Small intestine (tissue), 7 donors: ENCODE data around the gene CALM1. TPM values are rescaled to one million over a fixed set of nuclear protein-coding genes. Genes with fewer than 3 reads are reported as not detected.

ENCODE experiments used
- DNase-seq, 2 donors: peaks; one replicate each; pipeline versions ENCODE4 v3.0.0 to v3.0.0-alpha.2; 2013
- FAIRE-seq: peaks from 2 replicates; lab custom pipeline; 2012; peaks lifted over from hg19 to GRCh38; lab: Jason Lieb, UNC
- H3K27ac ChIP-seq, 3 donors: one replicate each; pipeline ENCODE4 v1.5.1; 2013; ENCODE audit warnings: low read length in 2 of 3, mild to moderate bottlenecking in 2 of 3, control low read depth in 1 of 3, inconsistent platforms in 1 of 3, low read depth in 1 of 3, moderate library complexity in 1 of 3
- H3K27me3 ChIP-seq, 3 donors: one replicate each; pipeline ENCODE4 v1.6.1; 2013; ENCODE audit warnings: low read length in 3 of 3, inconsistent platforms in 1 of 3; ENCODE audit not compliant: control insufficient read depth in 3 of 3, insufficient read depth in 3 of 3
- H3K36me3 ChIP-seq, 3 donors: one replicate each; pipeline ENCODE4 v1.6.1; 2013; ENCODE audit warnings: low read length in 3 of 3, inconsistent platforms in 1 of 3, low read depth in 1 of 3, mild to moderate bottlenecking in 1 of 3, moderate library complexity in 1 of 3; ENCODE audit not compliant: control insufficient read depth in 3 of 3, insufficient read depth in 2 of 3
- H3K4me1 ChIP-seq, 3 donors: one replicate each; pipeline ENCODE4 v1.6.1; 2013; ENCODE audit warnings: low read length in 2 of 3, inconsistent platforms in 1 of 3, low read depth in 1 of 3, mild to moderate bottlenecking in 1 of 3, moderate library complexity in 1 of 3; ENCODE audit not compliant: control insufficient read depth in 3 of 3, insufficient read depth in 2 of 3
- H3K4me3 ChIP-seq, 3 donors: one replicate each; pipeline ENCODE4 v1.5.1; 2013; ENCODE audit warnings: low read length in 3 of 3, control low read depth in 1 of 3, inconsistent platforms in 1 of 3, low read depth in 1 of 3, mild to moderate bottlenecking in 1 of 3, moderate library complexity in 1 of 3
- H3K9me3 ChIP-seq, 2 donors: one replicate each; pipeline ENCODE4 v1.6.1; 2013; ENCODE audit warnings: low read depth in 1 of 2, low read length in 1 of 2; ENCODE audit not compliant: control insufficient read depth in 2 of 2, insufficient read depth in 1 of 2
- WGBS, 3 donors: extraction: QIAGEN DNeasy Blood & Tissue Kit; methylation state at CpG; one replicate each; pipeline ENCODE4 v1.1.7; 2013; 5-methylcytosine and 5-hydroxymethylcytosine counted together
- polyA plus RNA-seq, 4 donors: library from polyadenylated mRNA; stranded (reverse) in 3 of 4; unstranded in 1 of 4; fragments of 200-250 nt in 3 of 4; fragments of 120-200 nt in 1 of 4; gene quantifications; one replicate each; pipeline versions ENCODE4 v1.2.1 to v1.2.3, GENCODE V29; 2013
- donor health status: healthy with polysubstance abuse.
- donor health status: control.
- donor health status: control.
- donor health status: Bipolar disorder and iron deficiency.
- donor health status: healthy.

CALM1 gene
- polyA plus RNA-seq, 4 donors, result 596 to 1,791 (median 921) TPM

DNA sequence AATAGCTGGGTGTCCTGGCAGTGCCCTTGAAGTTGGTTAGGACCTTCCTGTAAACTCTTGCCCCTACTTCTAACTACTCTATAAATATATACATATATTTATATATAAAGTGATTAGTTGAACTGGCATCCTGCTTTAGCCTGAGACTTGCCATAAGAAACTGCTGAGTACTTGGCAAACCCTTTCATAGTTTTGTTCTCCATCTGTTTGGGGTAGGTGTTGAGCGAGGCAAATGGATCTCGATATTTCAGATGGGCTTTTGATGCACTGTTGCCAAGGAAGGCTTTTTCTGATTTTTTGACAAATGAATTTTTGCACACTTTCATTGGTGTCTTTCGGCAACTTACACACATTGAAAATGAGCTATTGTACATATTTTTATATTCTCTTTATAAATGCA, 10.4 kb downstream of the CALM1 start:
- no peak overlapping the region for H3K4me3 ChIP-seq
- H3K4me1 ChIP-seq, result peaks cover 0 to 3% (median 0%) of the 10 kb centered on the region in 3 donors
- H3K36me3 ChIP-seq, result peaks cover 15 to 29% (median 22%) of the 10 kb centered on the region in 3 donors
- H3K27me3 ChIP-seq, result no peaks in the 10 kb centered on the region
- no peak overlapping the region for H3K27ac ChIP-seq
- H3K9me3 ChIP-seq, result no peaks in the 10 kb centered on the region
- DNase-seq, result no peak
- FAIRE-seq, result no peak
- WGBS, 3 donors, result 93 to 96% (median 94%) methylated on average over 3 of the region's 3 CpGs

DNA sequence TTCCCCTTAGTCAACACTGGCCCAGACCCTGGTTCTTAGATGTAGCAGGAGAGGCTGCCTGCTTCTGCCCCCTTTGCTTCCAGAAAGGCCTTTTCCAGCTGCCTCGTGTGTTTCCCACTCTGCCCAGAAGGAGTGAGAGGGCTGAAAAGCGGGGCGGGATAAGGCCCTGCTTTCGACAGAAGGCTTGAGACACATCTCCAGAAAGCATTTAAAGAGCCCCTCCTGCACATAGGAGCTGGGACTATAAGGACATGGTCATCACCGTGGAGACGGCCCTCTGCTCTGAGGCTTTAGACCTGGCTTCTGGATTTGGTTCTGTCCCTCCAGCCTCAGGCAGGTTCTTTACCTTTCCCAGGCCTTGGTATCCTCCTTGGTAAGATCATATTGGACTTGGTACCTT, 11.9 kb downstream of the CALM1 start:
- H3K36me3 ChIP-seq, result peaks cover 6 to 22% (median 10%) of the 10 kb centered on the region in 3 donors
- DNase-seq (no peak), FAIRE-seq (no peak)
- no peaks in the 10 kb centered on the region for H3K9me3 ChIP-seq
- peaks cover 0 to 3% (median 0%) of the 10 kb centered on the region in 3 donors for H3K4me1 ChIP-seq
- no peaks in the 10 kb centered on the region for H3K27me3 ChIP-seq
- H3K4me3 ChIP-seq, result no peak overlapping the region
- WGBS, 3 donors, result 74 to 77% (median 76%) methylated on average over 6 of the region's 6 CpGs
- peak overlapping the region; percentile 58 to 76 (median 63) for H3K27ac ChIP-seq

GRCh38 chr14:90409209-90409730, 12.4 kb downstream of the CALM1 start:
- Histone ChIP-seq H3K27ac (peak overlapping the region; percentile 58 to 76 (median 63)), H3K4me1 (peaks cover 0 to 3% (median 0%) of the 10 kb centered on the region in 3 donors), H3K4me3 (no peak overlapping the region), H3K36me3 (peaks cover 3 to 22% (median 9%) of the 10 kb centered on the region in 3 donors), H3K9me3 (no peaks in the 10 kb centered on the region), H3K27me3 (no peaks in the 10 kb centered on the region)
- WGBS, 3 donors, result 19 to 30% (median 30%) methylated on average over 5 of the region's 5 CpGs
- no peak for FAIRE-seq
- peak; percentile 33 to 52 for DNase-seq

DNA sequence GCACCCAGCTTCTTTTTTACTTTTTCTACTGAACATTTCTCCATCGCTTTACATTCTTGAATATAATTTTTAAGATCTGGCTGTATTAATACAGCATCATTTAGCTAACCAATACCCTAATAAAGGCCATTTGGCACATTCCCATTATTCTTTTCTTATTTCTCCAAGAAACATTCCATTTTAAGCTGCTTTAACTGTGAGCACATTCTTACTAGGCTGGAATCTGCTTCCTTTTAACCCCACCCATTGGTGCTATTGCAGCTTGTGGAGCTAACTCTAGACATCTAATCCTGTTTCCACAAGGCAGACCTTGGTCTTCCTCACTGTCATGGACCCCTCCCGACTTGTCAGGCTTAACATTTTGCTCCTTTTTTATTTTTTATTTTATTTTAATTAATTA, 15.2 kb downstream of the CALM1 start:
- no peaks in the 10 kb centered on the region for H3K9me3 ChIP-seq
- peaks cover 0 to 4% (median 0%) of the 10 kb centered on the region in 3 donors for H3K36me3 ChIP-seq
- H3K4me3 ChIP-seq, result no peak overlapping the region
- DNase-seq (no peak), FAIRE-seq (no peak)
- no peaks in the 10 kb centered on the region for H3K27me3 ChIP-seq
- peaks cover 0 to 3% (median 0%) of the 10 kb centered on the region in 3 donors for H3K4me1 ChIP-seq
- 85 to 91% (median 89%) methylated on average over 2 of the region's 2 CpGs for WGBS, 3 donors
- H3K27ac ChIP-seq, result no peak overlapping the region

DNA sequence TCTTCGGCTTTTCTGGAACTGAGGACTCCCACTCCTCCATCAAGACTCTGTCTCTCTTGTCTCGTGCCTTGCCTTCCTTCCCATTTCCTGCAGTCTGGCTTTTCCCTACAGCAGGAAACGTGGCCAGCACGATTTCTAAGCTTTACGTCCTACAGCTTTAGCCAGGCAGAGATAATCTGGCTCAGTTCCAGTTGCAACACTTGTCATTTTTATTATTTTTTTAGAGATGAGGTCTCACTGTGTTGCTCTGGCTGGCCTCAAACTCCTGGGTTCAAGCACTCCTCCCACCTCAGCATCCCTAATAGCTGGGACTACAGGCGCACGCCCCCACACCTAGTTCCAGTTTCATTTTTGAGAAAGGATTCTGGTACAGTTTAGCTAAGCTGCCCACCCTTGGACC, 19.9 kb downstream of the CALM1 start:
- H3K9me3 ChIP-seq, result peaks cover 0 to 3% of the 10 kb centered on the region in 2 donors
- DNase-seq (no peak), FAIRE-seq (no peak)
- no peaks in the 10 kb centered on the region for H3K36me3 ChIP-seq
- WGBS, 3 donors, result 43% methylated on average over 7 of the region's 7 CpGs
- H3K4me3 ChIP-seq, result no peak overlapping the region
- no peaks in the 10 kb centered on the region for H3K27me3 ChIP-seq
- no peak overlapping the region for H3K27ac ChIP-seq
- no peaks in the 10 kb centered on the region for H3K4me1 ChIP-seq

DNA sequence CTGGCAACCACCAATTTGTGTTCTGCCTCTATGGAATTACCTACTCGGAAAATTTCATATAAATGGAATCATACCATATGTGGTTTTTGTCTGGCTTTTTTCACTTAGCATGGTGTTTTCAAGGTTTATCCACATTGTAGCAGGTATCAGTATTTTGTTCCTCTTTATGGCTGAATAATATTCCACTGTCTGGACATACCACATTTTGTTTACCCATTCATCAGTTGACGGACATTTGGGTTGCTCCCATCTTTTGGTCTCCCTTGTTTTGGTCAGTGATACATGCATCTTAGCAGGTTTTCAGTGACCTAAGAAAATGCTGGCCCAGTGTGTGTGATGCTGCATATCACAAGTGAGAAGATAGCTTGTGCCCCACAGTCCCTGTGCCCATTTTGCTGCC, 21.2 kb downstream of the CALM1 start:
- DNase-seq (no peak), FAIRE-seq (no peak)
- Histone ChIP-seq H3K4me1 (no peaks in the 10 kb centered on the region), H3K27ac (no peak overlapping the region), H3K9me3 (peaks cover 0 to 3% of the 10 kb centered on the region in 2 donors), H3K36me3 (no peaks in the 10 kb centered on the region), H3K4me3 (no peak overlapping the region), H3K27me3 (no peaks in the 10 kb centered on the region)
- WGBS, 3 donors, result 95 to 98% (median 98%) methylated on average over 2 of the region's 2 CpGs

GRCh38 chr14:90419200-90419599, 22.4 kb downstream of the CALM1 start:
- Histone ChIP-seq H3K27ac (peak overlapping the region in 2 of 3 donors; percentile 6 to 27), H3K4me3 (no peak overlapping the region), H3K36me3 (no peaks in the 10 kb centered on the region), H3K9me3 (peaks cover 0 to 3% of the 10 kb centered on the region in 2 donors), H3K4me1 (no peaks in the 10 kb centered on the region), H3K27me3 (no peaks in the 10 kb centered on the region)
- WGBS, 3 donors, result 11 to 38% (median 30%) methylated on average over 12 of the region's 12 CpGs
- DNase-seq, result peak; percentile 49 to 50
- FAIRE-seq, result no peak

DNA sequence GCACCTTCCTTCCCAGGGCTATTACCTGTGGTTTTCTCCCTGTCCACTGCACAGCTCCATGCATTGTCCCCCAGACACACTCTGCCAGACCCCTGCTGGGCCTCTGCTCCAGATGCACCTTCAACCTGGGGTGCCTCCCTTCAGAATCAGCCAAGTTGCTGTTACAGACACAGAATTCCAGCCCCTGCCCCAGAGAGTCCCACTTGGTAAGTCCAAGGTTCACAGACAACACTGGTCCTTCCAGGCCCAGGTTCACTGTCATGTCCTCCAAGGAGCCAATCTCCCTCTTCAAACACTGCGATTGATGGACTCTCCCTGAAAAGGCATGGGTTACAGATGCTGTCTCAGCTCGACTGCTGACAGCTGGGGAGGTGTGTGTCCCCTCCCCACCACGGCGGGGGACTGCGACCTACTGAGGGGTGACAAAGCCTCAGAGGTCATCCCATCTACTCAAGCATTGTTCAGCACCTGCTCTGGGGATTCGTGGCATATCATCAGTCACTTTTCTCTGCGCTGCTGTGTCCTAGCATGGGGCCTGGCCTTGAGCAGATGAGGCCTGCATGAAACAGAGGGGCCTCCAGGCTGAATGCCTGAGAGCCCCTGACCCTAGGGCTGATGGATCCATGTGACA, 24.3 kb downstream of the CALM1 start:
- Histone ChIP-seq H3K36me3 (no peaks in the 10 kb centered on the region), H3K9me3 (peaks cover 0 to 3% of the 10 kb centered on the region in 2 donors), H3K4me1 (no peaks in the 10 kb centered on the region), H3K4me3 (no peak overlapping the region), H3K27me3 (no peaks in the 10 kb centered on the region), H3K27ac (no peak overlapping the region)
- 87 to 92% (median 89%) methylated on average over 7 of the region's 7 CpGs for WGBS, 3 donors
- DNase-seq (no peak), FAIRE-seq (no peak)
